ENCODE measurements around the gene CDKL2. TPM values are rescaled to one million over a fixed set of nuclear protein-coding genes. Genes with fewer than 3 reads are reported as not detected.

The CDKL2 gene
- total and polyA plus RNA-seq, 2 of the 4 experiments (the other 2 are of a cell fraction): 0.09 to 0.18 TPM

- POLR2A ChIA-PET (ENCODE audit: unreplicated experiment): no interaction called here
- Histone ChIP-seq H3K36me3 (ENCODE audit: control insufficient read depth, insufficient read depth, low read length) (peaks cover 3% of the 10 kb centered on the region), H3K56ac (ENCODE audit: extremely low read depth, insufficient read depth, low read length) (no peak overlapping the region), H2AK5ac (ENCODE audit: low read depth, low read length) (no peak overlapping the region), H4K8ac (ENCODE audit: low read depth in 2 of 2, low read length in 2 of 2) (no peak overlapping the region), H3K4me1 (ENCODE audit: control insufficient read depth, insufficient read depth, low read length) (peaks cover 4% of the 10 kb centered on the region), H3K14ac (replicated peaks; ENCODE audit: low read depth, low read length) (no peak overlapping the region), H3K4me2 (ENCODE audit: low read depth, low read length) (no peak overlapping the region), H4K91ac (ENCODE audit: insufficient read depth, low read depth, low read length) (no peak overlapping the region), H2AK9ac (replicated peaks; ENCODE audit: low read depth, low read length, poor library complexity) (no peak overlapping the region), H2BK5ac (ENCODE audit: low read depth, low read length, poor library complexity, severe bottlenecking) (no peak overlapping the region), H3K9me1 (ENCODE audit: insufficient read depth, low read length) (peaks cover 3% of the 10 kb centered on the region; the same call in 1 of the 2 replicates), H3K4ac (ENCODE audit: low read depth, low read length) (no peak overlapping the region), H2BK20ac (ENCODE audit: low read depth, low read length) (no peak overlapping the region), H3K9ac (ENCODE audit: low read depth, low read length) (no peak overlapping the region), H3K9me3 (ENCODE audit: control insufficient read depth, insufficient read depth, low read length) (no peaks in the 10 kb centered on the region), H2BK15ac (ENCODE audit: low read depth, low read length) (no peak overlapping the region), H3K27ac (ENCODE audit: insufficient read depth, low read length) (no peak overlapping the region), H2BK120ac (ENCODE audit: low read depth, low read length) (no peak overlapping the region), H4K5ac (ENCODE audit: low read depth, low read length) (no peak overlapping the region), H2AFZ (replicated peaks; ENCODE audit: low read length, poor library complexity) (no peak overlapping the region), H3K18ac (ENCODE audit: low read depth, low read length) (no peak overlapping the region), H3K27me3 (ENCODE audit: control insufficient read depth, insufficient read depth, low read length) (no peaks in the 10 kb centered on the region), H4K20me1 (ENCODE audit: insufficient read depth, low read length) (no peaks in the 10 kb centered on the region), H3K79me1 (ENCODE audit: low read depth in 1 of 2, low read length in 2 of 2) (no peaks in the 10 kb centered on the region; a peak in 1 of 4 replicates), H3K23ac (ENCODE audit: low read depth, low read length) (no peak overlapping the region), H3K4me3 (ENCODE audit: insufficient read depth, low read depth, low read length) (no peak overlapping the region)
- ATAC-seq (ENCODE audit: low read depth) (no peak), DNase-seq (no peak)
- TF ChIP-seq FOS (IDR thresholded peaks at IDR 0.05; ENCODE audit: low read depth, low read length) (no peak), SMC3 (IDR thresholded peaks at IDR 0.05; ENCODE audit: low read depth, low read length) (no peak), RFX5 (IDR thresholded peaks at IDR 0.05; ENCODE audit: low read depth, low read length) (no peak), MAZ (IDR thresholded peaks at IDR 0.05; ENCODE audit: borderline replicate concordance, low read depth, low read length) (no peak), CTCF (conservative IDR thresholded peaks at IDR 0.05; ENCODE audit: low read depth, low read length) (no peak), ELK1 (IDR thresholded peaks at IDR 0.05; ENCODE audit: borderline replicate concordance, low read depth, low read length) (no peak), BHLHE40 (IDR thresholded peaks at IDR 0.05; ENCODE audit: low read depth, low read length) (no peak), CEBPB (IDR thresholded peaks at IDR 0.05; ENCODE audit: low read depth, low read length) (no peak), RCOR1 (IDR thresholded peaks at IDR 0.05; ENCODE audit: insufficient replicate concordance, low read length) (no peak), USF2 (IDR thresholded peaks at IDR 0.05; ENCODE audit: low read depth, low read length) (no peak), RAD21 (IDR thresholded peaks at IDR 0.05; ENCODE audit: low read length) (no peak), CHD1 (IDR thresholded peaks at IDR 0.05; ENCODE audit: low read depth, low read length) (no peak), MXI1 (IDR thresholded peaks at IDR 0.05; ENCODE audit: borderline replicate concordance, low read depth, low read length) (no peak)
- in situ Hi-C loops (cut with MboI; ENCODE audit: low sequenced_read_pairs): no loop called here
- intact Hi-C loops (cut with micrococcal nuclease): no loop called here
- WGBS, 2 experiments (ENCODE audit: extremely low coverage in 2 of 2, insufficient read length in 1 of 2): no CpG with 5 or more reads among the region's 1 CpG
- no TSS peak for BruUV-seq (replicated peaks)
- dilution Hi-C loops (cut with HindIII; ENCODE audit: low sequenced_read_pairs, unreplicated experiment): no loop called here
- CTCF ChIA-PET: no interaction called here
Measured at GRCh38 chr4:75637827-75638226, 7.5 kb upstream of the CDKL2 start.

Measured in IMR-90 (cell line).